ENCODE results near the gene SLC35G4. TPM values are rescaled to one million over a fixed set of nuclear protein-coding genes. Genes with fewer than 3 reads are reported as not detected.
A peak's percentile ranks its signal among the peaks of the same experiment; 100 is the strongest.
"Not testable (repeated sequence)": the region's sequence is repeated elsewhere in the genome, so short reads cannot be mapped to it uniquely, and the experiment has no call there.

SLC35G4 gene
- not detected in 2 replicates for total RNA-seq (2014; rRNA removed; shearing (Covaris generic))

DNA sequence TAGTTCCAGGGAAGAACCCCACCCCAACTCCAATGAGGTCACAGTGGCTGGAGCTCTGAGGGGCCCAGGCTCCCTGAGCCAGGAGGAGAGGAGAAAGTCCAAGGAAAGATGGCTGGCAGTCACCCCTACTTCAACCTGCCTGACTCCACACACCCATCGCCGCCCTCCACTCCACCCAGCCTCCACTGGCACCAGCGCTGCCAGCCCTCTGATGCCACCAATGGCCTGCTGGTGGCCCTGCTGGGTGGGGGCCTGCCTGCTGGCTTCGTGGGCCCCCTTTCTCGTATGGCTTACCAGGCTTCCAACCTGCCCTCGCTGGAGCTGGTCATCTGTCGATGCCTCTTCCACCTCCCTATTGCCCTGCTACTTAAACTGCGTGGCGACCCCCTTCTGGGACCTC, at the start of gene SLC35G4:
Gene SLC35G4 (plus strand): TSS at position 109 of the 400 bp plus-strand sequence. CDS start 0 bp downstream, at position 109.
- not testable (repeated sequence) for DNase-seq (ENCODE audit: low read depth)

DNA sequence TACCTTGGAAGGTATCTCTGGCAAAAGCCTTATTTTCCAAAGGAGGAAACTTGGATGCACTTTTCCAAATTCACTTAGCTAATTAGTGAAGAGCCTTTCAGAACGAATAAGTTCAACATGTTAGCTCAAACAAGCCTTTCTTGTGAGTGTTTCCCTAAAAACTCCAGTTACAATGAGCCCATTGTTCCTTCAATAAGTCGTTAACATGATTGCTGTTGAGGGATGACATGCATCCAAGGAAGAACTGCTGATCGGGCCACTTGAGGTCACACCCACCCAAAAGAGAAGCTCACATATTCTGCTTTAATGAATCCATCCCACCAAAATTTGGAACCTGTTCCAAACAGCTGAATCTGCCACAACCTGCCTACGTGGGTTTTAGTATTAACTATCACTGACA, 48.1 kb upstream of the SLC35G4 start:
- no peak for DNase-seq (ENCODE audit: low read depth)

DNA sequence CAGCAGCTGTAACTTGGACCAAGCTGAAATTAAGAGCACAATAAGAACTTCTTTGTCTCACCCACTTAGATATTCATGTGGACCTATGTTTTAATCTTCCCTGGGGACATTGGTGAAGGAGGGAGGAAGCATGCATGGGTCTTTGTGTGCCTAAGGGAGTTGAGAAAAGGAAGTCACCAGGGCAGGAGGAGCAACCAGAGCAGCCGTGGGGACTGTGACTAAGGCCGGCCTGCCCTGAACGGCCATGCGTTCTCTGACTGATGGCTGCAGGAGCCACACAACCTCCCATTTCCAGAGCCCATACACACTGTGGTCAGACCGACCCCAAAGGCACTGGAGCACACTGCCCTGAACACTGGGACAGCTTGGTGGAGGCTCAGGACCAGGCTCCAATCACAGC, 43.7 kb upstream of the SLC35G4 start:
- no peak for DNase-seq (ENCODE audit: low read depth)

DNA sequence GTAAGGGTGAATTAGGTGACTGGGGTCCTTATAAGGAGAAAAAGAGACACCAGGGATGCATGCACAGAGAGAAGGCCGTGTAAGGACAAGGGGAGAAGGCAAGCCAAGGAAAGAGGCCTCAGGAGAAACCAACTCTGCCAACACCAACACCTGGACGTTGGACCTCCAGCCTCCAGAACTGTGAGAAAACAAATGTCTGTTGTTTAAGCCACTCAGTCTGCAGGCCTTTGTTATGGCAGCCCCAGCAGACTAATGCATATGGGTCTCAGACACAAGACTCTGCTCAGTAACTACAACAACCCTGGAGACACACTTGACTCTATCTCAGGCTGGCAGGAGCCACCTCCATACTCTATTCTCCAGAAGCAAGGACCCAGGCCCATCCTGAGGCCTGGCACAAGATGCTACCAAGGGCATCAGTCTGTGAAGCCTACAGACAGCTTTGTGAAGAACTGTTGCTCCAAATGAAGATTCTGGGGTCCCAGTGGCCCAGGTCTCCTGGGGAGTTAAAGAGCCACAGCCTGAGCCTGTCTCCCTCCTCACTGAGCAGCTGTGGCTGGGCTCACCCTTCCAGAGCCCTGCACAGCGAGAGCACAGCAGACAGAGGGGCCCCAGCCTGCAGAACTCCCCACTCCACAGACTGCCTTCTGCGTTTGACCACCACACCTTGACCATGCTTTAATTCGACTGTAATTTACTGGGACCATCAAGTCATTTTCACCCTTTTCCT, 43.0 kb upstream of the SLC35G4 start:
- DNase-seq (ENCODE audit: low read depth) = no peak

DNA sequence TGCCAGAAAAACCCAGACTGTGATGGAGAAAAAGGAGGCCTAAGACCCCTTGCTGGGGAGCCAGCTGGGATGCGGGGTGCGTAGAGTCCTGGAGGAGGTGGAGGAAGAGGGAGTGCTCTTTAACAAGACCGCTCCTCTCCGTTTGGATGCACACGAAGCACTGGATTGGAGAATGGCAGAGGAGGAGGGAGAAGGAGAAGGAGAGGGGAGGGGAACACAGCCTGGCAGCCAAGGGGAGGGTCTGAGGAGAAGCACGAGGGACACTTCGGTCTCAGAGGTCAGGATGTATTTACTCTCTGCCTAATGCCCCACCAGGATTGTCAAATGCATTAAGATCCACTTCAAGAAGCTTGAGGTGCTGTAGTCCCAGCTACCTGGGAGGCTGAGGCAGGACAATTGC, 42.0 kb upstream of the SLC35G4 start:
- no peak for DNase-seq (ENCODE audit: low read depth)

DNA sequence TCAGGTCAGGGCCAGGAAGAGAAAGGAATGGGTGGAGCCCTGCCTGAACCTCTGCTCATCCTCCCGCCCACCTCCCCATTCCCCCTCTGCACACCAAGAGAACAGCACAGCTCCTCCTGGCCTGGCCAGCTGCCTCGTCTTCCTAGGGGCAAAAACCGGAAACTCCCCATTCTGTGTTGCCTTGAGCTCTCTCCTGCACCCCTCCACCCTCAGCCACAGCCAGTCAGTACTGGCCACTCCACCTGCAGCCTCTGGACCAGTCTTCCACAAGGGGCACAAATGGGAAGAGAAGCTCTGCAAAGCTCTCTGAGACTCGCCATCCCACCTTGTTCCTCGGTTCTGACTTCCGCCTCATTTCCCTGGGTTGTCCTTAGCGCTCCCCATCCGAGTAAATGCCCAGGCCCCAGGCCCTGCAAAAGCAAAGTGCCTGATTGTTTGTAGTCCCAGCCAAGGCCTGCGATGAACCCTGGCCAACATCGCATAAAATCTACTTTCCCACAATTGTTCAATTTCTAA, 39.3 kb upstream of the SLC35G4 start:
- DNase-seq (ENCODE audit: low read depth) = no peak

DNA sequence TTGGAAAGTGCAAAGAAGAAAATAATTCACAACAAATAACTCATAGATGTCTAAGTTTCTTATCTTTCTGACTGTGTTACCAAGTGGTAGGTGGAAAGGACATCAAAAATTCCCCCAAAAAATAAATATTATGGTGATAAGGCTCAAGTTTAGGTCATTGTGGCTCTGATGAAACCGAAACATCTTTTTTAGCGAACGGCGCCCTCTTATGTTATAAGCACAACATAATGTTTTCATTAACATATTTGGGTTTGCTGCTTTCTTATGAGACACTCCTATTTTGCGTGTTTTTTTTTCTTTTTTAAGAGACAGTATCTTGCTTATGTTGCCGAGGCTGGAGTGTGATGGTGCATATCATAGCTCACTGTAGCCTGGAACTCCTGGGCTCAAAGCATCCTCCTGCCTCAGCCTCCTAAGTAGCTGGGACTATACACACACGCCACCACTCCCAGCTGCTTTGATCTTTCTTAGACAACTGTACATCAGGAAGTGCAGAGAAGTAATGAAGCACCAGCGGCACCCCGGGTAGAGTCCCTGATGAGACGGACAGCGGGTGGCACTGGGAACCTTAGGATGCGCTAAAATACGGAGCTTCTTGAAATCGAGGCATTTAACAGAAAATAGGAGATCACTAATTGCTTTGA, 38.5 kb upstream of the SLC35G4 start:
- peak; percentile 4 for DNase-seq (ENCODE audit: low read depth)

DNA sequence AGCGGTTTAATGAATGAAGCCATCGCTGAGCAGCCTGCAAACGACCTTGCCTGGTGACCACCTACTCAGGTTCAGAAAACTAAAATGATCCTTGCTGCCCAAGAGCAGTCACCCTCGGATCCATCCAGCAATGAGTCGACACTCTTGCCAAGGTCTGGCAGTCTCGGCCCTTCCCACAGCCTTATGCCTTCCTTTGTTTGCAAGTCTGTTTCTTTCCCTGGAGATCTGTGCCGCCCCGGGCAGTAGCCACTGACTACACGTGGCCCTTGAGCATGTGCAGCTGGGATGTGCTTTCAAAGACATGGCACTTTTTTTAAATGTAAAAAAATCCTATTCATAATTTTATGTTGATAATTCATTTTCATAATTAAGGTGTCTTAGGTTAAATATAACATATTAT, 37.2 kb upstream of the SLC35G4 start:
- DNase-seq (ENCODE audit: low read depth) = no peak

DNA sequence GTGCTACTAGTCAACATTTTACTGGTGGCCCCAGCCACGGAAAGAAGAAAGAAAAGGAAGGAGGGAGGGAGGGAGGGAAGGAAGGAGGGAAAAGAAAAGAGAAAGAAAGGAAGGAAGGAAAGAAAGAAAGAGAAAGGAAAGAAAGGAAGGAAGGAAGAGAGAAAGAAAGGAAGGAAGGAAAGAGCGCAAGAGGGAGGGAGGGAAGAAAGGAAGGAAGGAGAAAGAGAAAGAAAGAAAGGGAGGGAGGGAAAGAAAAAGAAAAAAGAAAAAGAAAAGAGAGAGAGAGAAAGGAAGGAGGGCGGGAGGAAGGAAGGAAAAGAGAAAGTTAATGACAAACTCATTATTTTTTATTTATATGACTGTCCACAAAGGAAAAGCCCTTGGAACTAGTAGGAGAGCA, 34.9 kb upstream of the SLC35G4 start:
- no peak for DNase-seq (ENCODE audit: low read depth)

DNA sequence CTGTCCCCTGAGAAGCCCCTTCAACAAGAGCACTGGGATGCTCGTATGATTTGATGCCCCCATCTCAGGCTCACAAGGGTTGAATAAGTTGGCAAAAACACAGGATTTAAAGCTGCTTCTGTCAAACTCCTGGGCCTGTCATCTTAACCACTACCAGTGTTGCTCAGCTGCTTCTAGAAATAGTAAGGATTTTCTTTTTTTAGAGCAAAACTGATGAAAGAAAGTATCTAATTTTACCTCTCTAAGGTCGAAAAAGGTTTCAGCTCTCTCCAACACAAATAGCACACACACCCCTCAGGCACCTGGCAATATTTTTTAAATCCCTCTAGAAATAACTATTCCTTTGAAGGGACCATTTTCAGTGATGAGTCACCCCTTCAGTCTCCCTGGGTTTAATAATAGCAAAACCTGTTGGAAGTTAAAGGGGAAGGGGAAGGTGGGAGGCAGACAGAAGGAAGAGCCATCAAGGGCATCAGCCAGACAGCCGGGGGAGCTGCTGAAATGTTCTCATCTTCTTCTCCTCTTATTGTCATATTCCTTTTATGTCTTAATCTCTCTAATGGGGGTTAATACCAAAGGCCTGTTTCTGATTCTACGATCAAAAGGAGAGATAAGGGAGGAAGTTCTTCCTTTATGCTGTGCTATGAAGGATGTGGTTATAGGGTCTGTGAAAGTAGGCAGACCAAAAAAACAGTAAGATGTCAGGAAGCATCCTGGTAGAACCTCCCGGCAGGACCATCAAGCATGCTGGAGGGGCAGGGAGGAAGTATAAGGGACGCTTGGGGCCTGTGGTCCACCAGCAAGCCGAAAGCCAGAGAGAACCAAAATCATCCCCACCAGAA, 31.9 kb upstream of the SLC35G4 start:
- DNase-seq (ENCODE audit: low read depth) = no peak

DNA sequence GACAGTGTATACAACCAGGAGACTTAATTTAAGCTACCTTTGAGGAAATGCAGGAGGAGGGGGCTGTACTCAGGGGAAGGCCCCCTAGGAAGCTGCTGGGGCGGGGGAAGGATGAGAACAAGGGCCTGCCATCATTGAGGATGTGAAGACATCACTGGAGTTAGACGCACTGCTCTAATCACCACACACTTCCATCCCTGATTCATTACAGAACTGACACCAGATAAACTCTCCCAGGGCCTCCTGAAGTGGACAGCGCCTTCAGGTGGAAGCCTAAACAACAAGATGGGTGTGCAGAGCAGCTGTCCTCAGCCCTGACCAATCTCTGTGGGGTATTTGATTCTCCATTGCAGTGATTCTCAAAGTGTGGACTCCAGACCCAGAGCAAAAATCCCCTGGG, 30.6 kb upstream of the SLC35G4 start:
- no peak for DNase-seq (ENCODE audit: low read depth)

DNA sequence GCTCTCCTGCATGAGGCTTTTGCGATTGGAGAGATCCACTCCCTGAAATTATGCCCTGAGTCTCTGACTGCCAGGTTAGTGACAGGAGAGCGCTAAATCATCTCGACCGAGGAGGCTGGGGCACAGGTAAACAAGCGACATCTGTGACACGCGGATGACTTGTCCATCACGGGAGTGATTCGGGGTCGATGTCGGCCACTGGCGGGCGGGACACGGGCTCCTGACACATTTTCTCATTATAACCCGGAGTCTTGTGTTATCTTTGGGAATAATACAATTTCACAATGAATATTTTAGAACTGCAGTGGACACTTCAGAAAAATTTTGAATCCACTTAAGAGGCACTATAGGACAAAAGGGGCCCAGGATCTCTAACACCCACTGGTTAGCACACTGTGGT, 29.5 kb upstream of the SLC35G4 start:
- DNase-seq (ENCODE audit: low read depth) = no peak

DNA sequence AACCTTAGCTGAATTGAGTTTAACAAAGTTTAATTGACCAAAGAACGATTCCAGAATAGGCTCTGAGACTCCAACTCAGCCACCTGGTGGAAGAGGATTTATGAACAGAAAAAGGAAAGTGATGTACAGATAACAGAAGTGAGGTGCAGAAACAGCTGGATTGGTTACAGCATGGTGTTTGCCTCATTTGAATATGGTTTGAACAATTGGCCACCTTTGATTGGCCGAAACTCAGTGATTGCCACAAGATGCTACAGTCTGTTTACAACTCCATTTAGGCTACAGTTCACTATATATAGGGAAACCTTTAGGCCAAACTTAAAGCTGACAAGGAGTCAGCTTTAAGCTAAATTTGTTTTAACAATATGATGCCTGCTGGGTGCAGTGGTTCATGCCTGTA, 28.1 kb upstream of the SLC35G4 start:
- no peak for DNase-seq (ENCODE audit: low read depth)

DNA sequence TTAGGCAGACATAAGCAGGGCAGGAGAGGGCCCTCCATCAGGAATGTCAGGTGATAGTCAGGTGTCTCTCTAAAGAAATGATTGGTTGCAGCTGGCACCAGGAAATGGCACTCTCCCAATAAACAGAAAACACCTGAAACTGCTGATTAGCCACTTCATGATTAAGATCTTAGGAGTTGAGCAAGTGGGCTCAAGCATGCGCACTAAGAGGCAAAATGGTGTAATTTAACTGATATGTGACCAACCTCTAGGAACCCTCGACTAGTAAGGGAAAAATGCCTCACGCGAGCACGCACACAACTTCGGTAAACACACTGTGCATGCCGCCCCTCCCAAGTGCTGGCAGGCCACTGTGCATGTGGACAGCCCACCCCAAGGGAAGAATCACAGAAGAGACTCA, 23.8 kb upstream of the SLC35G4 start:
- no peak for DNase-seq (ENCODE audit: low read depth)

DNA sequence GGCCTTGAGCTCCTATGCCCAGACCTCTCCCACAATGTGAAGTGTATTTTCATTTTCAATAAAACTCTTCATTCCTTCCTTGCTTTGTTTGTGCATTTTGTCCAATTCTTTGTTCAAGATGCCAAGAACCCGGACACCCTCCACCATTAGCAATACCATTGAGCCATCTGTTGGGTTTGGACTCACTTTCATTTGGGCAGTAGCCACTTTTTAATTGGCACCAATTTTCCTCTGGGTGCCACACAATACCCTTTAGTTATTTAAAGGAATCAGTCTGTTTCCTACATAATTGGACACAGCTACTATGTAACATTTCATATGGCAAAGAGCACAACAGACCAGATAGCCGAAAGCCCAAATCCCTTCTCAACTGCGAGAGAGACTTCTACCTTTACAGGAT, 22.5 kb upstream of the SLC35G4 start:
- no peak for DNase-seq (ENCODE audit: low read depth)

DNA sequence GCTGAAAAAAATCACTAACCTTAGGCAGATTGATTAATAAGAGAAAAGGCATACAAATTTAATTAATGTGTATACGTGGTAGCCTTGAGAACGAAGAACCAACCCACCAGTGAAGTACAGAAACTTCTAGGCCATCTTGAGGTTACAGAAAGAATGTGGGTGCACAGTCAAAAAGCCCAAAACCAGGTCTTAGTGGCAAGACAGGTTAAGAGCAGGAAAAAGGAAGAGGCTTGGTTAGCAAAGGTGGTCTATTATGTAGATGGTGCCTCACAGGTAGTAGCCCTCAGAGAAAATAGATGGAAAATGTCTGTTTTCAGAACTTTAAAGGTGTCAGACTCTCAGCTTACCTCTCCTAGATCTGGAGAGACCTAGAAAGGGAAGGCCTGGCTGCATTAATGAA, 22.0 kb upstream of the SLC35G4 start:
- no peak for DNase-seq (ENCODE audit: low read depth)

DNA sequence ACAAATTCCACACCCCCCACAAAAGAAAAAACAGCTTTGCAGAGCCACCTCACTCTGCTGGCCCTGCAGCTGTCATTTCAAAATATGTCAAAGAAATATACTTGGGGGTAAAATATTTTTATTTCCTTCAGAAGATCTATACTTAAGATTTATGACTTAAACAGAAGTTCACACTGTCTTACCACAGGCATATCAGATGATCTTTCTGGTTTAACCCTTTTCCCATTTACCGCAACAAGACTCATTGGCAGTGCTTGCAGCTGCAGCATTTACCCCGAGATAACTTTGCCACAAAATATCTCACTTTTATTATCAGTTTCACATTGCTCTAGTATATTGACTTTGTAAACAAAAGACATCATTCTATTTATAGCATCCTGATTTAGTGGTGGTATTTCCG, 21.6 kb upstream of the SLC35G4 start:
- no peak for DNase-seq (ENCODE audit: low read depth)

DNA sequence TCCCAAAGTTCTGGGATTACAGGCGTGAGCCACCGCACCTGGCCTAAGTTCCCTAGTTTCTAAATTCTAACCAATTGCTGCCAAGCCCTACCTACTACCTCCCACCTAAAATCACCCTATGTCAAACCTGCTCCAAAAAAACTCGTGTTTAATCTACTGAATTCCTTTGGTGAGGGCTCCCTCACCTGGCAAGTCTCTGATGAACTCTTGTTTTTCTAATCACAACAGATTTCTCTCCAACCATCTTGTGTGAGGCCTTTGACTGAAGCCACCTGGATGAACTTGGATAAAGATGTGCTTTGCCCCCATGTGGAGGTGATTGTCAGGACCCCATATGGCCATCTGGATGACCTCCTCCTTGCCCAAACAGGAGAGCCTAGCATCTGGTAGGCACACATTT, 17.4 kb upstream of the SLC35G4 start:
- DNase-seq (ENCODE audit: low read depth) = no peak

DNA sequence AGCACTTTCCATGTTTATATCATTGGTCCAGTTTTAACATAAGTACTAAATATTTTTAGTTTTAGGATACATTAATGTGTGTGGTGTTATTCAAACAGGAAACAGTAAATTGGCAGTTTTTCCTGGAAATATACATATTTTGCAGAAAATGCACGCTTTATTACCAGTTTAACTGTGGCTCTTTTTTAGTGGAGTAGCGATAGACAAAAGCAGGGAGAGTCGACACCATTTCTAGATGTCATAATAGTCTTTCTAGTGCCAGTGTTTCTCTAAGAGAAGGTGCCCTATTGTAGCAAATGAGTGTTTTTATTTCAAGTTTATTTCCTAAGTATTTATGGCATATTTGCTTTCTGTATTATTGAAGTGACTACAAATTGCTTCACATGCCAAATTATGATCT, 9.1 kb upstream of the SLC35G4 start:
- no peak for DNase-seq (ENCODE audit: low read depth)

DNA sequence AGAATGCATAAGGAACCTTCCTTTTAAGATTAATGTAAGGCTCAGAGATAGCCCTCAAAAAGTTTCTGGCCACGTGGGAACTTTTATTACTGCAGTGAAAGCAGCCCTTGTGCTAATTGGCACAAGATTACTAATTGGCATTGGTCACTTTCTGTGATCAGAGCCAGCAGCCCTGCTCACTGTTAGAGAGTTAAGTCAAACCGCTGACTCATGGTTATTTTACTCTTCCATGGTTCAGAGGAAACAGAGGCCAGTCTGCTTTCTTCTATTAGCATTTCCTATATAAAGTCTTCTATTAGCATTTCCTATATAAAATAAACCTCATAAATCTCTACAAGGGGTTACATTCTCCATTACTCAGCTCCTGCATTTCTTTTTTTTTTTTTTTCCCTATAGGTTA, 1.5 kb upstream of the SLC35G4 start:
- DNase-seq (ENCODE audit: low read depth) = no peak

DNA sequence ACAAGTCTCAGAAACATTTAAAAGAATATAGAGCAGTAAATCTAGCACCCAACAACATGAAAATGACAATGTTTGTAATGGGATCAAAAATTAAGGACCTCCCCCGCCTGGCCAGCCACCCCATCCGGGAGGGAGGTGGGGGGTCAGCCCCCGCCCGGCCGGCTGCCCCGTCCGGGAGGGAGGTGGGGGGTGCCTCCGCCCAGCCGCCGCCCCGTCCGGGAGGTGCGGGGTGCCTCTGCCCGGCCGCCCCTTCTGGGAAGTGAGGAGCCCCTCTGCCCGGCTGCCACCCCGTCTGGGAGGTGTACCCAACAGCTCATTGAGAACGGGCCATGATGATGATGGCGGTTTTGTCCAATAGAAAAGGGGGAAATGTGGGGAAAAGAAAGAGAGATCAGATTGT, 778 bp upstream of the SLC35G4 start:
- DNase-seq (ENCODE audit: low read depth) = not testable (repeated sequence)

DNA sequence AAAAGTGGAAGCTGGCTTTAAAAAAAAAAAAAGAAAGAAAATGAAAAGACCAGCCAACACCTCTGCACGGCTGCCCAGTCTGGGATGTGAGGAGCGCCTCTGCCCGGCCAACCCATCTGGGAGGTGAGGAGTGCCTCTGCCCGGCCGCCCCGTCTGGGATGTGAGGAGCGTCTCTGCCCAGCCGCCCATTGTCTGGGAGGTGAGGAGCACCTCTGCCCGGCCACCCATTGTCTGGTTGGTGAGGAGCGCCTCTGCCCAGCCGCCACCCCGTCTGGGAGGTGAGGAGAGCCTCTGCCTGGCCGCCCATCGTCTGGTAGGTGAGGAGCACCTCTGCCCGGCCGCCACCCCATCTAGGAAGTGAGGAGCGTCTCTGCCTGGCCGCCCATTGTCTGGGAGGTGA, 3.7 kb downstream of the SLC35G4 start:
- DNase-seq (ENCODE audit: low read depth) = not testable (repeated sequence)

DNA sequence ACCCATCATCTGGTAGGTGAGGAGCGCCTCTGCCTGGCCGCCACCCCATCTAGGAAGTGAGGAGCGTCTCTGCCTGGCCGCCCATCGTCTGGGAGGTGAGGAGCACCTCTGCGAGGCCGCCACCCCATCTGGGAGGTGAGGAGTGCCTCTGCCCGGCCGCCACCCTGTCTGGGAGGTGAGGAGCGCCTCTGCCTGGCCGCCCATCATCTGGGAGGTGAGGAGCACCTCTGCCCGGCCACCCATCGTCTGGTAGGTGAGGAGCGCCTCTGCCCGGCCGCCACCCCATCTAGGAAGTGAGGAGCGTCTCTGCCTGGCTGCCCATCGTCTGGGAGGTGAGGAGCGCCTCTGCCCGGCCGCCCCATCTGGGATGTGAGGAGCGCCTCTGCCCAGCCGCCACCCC, 4.2 kb downstream of the SLC35G4 start:
- DNase-seq (ENCODE audit: low read depth) = not testable (repeated sequence)
